ENCODE data around the gene NEDD4L.
A peak's percentile ranks its signal among the peaks of the same experiment; 100 is the strongest.

NEDD4L gene

DNA sequence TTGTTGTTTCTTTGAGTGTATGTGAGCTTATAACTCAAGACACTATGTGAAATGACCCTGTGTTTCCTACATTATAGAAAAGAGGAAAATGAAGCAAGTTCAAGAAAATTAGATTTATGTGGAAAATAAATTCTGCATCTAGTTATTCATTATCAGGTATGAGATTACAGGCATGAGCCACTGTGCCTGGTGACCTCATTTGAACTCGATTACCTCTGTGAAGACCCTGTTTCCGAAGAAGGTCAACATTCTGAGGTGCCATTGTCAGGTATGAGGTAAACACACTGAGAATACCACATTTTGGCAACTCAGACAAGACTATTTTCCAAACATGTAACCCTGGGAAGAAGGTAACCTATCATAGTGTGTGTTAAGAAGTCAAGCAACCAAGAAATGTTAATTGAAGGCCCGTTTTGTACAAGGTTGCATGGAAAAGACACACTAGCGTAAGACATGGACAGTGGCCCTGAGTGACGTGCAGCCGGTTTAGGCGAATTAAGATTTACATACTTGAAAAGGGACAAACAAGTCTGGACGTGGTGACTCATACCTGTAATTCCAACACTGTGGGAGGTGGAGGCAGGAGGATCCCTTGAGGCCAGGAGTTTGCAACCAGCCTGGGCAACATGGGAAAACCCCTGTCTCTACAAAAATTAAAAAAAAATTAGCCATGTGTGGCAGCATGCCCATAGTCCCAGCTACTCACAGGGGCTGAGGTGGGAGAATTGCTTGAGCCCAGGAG is 186.6 kb downstream of the NEDD4L start:
- Histone ChIP-seq H3K4me2 (ENCODE audit: low read length) (no peak overlapping the region), H3K9ac (ENCODE audit: low read length) (no peak overlapping the region), H3K36me3 (ENCODE audit: control insufficient read depth in 1 of 2, insufficient read depth in 2 of 2, low read length in 2 of 2) (no peaks in the 10 kb centered on the region), H3K79me2 (ENCODE audit: control insufficient read depth, insufficient read depth, low read length, poor library complexity) (peaks cover 4% of the 10 kb centered on the region), H3K18ac (ENCODE audit: low read length) (no peak overlapping the region), H2BK5ac (ENCODE audit: low read depth, low read length, poor library complexity) (no peak overlapping the region), H3K9me3 (ENCODE audit: insufficient read depth, low read depth, low read length) (no peaks in the 10 kb centered on the region), H3K4ac (ENCODE audit: low read depth, low read length) (no peak overlapping the region), H4K91ac (ENCODE audit: low read depth, low read length) (no peak overlapping the region), H3K23ac (ENCODE audit: low read length) (no peak overlapping the region), H3K27ac (ENCODE audit: low read depth, low read length) (peak overlapping the region; percentile 32), H2AK5ac (ENCODE audit: low read length) (no peak overlapping the region), H3K4me3 (ENCODE audit: low read depth, low read length) (no peak overlapping the region), H4K8ac (ENCODE audit: low read depth, low read length) (no peak overlapping the region), H2AFZ (ENCODE audit: insufficient read depth, low read length, poor library complexity) (no peak overlapping the region), H3K27me3 (ENCODE audit: insufficient read depth, low read length) (no peaks in the 10 kb centered on the region), H3K14ac (ENCODE audit: low read length) (no peak overlapping the region), H3K4me1 (ENCODE audit: control insufficient read depth in 1 of 2, insufficient read depth in 2 of 2, low read length in 2 of 2) (peaks cover 17 to 23% of the 10 kb centered on the region in 2 experiments), H3K79me1 (ENCODE audit: low read length) (peaks cover 4% of the 10 kb centered on the region), H4K12ac (ENCODE audit: low read depth, low read length) (no peak overlapping the region), H2BK12ac (ENCODE audit: low read length) (no peak overlapping the region), H2BK120ac (ENCODE audit: insufficient read depth, low read length, poor library complexity) (no peak overlapping the region)
- no CpG with 5 or more reads among the region's 8 CpGs for WGBS (ENCODE audit: extremely low coverage, insufficient coverage, insufficient read length)
- DNase-seq: peak; percentile 95

DNA sequence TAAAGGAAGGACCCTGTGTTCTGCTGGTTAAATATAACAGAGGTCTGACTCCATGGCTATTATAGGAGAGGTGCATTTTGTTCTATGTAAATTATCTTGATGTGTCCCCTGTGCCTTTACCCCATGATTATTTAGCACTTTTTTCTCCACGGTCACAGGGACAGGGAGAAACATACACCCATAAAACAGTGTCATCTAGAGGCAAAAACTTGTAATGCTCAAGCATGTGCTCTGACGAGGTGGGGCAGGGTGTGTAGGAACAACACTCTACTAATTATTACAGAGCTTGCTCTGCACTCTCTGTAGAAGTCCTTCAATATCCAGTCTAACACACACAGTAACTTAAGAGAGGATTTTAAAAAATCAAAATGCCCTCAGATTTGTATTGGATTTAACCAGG is 187.9 kb downstream of the NEDD4L start:
- H3K18ac ChIP-seq (ENCODE audit: low read length): no peak overlapping the region
- peak; percentile 17 to 57 for DNase-seq
- H2AK5ac ChIP-seq (ENCODE audit: low read length): no peak overlapping the region
- H3K36me3 ChIP-seq (ENCODE audit: control insufficient read depth in 1 of 2, insufficient read depth in 2 of 2, low read length in 2 of 2): no peaks in the 10 kb centered on the region
- no peak overlapping the region for H3K23ac ChIP-seq (ENCODE audit: low read length)
- H4K91ac ChIP-seq (ENCODE audit: low read depth, low read length): no peak overlapping the region
- peaks cover 4% of the 10 kb centered on the region for H3K79me2 ChIP-seq (ENCODE audit: control insufficient read depth, insufficient read depth, low read length, poor library complexity)
- peaks cover 4% of the 10 kb centered on the region for H3K79me1 ChIP-seq (ENCODE audit: low read length)
- H3K14ac ChIP-seq (ENCODE audit: low read length): no peak overlapping the region
- H2AFZ ChIP-seq (ENCODE audit: insufficient read depth, low read length, poor library complexity): no peak overlapping the region
- no peak overlapping the region for H3K4me3 ChIP-seq (ENCODE audit: low read depth, low read length)
- no peak overlapping the region for H4K12ac ChIP-seq (ENCODE audit: low read depth, low read length)
- no CpG with 5 or more reads among the region's 2 CpGs for WGBS (ENCODE audit: extremely low coverage, insufficient coverage, insufficient read length)
- no peaks in the 10 kb centered on the region for H3K27me3 ChIP-seq (ENCODE audit: insufficient read depth, low read length)
- peaks cover 19 to 23% of the 10 kb centered on the region in 2 experiments for H3K4me1 ChIP-seq (ENCODE audit: control insufficient read depth in 1 of 2, insufficient read depth in 2 of 2, low read length in 2 of 2)
- H2BK12ac ChIP-seq (ENCODE audit: low read length): no peak overlapping the region
- H2BK120ac ChIP-seq (ENCODE audit: insufficient read depth, low read length, poor library complexity): peak overlapping the region; percentile 63
- no peak overlapping the region for H3K4me2 ChIP-seq (ENCODE audit: low read length)
- no peak overlapping the region for H4K8ac ChIP-seq (ENCODE audit: low read depth, low read length)
- H2BK5ac ChIP-seq (ENCODE audit: low read depth, low read length, poor library complexity): no peak overlapping the region
- no peak overlapping the region for H3K27ac ChIP-seq (ENCODE audit: low read depth, low read length)
- H3K9me3 ChIP-seq (ENCODE audit: insufficient read depth, low read depth, low read length): no peaks in the 10 kb centered on the region
- H3K9ac ChIP-seq (ENCODE audit: low read length): no peak overlapping the region
- peak overlapping the region; percentile 14 for H3K4ac ChIP-seq (ENCODE audit: low read depth, low read length)

DNA sequence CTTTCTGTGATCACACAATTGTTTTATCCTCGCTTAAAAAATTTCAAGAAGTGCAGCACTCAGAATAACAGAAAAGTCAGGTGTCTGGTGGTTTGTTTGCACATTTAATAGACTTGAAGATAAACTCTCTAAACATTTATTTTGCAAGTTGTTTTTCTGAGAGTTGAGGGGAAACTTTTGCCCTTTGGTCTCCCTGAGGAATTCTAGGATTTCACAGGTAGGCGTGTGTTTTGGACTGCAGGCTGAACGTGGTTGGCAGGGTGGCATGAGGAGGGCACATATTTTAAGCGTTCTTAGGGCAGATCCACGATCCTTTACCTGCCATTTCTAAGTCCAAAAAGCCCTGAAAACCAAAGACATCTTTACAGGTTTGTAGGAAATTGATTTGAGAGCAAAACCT is 188.6 kb downstream of the NEDD4L start:
- Histone ChIP-seq H2BK120ac (ENCODE audit: insufficient read depth, low read length, poor library complexity) (no peak overlapping the region), H3K79me2 (ENCODE audit: control insufficient read depth, insufficient read depth, low read length, poor library complexity) (peaks cover 4% of the 10 kb centered on the region), H2BK12ac (ENCODE audit: low read length) (no peak overlapping the region), H3K4me3 (ENCODE audit: low read depth, low read length) (no peak overlapping the region), H4K8ac (ENCODE audit: low read depth, low read length) (no peak overlapping the region), H3K18ac (ENCODE audit: low read length) (no peak overlapping the region), H3K36me3 (ENCODE audit: control insufficient read depth in 1 of 2, insufficient read depth in 2 of 2, low read length in 2 of 2) (no peaks in the 10 kb centered on the region), H2BK5ac (ENCODE audit: low read depth, low read length, poor library complexity) (no peak overlapping the region), H3K27ac (ENCODE audit: low read depth, low read length) (no peak overlapping the region), H2AK5ac (ENCODE audit: low read length) (no peak overlapping the region), H3K4ac (ENCODE audit: low read depth, low read length) (no peak overlapping the region), H2AFZ (ENCODE audit: insufficient read depth, low read length, poor library complexity) (no peak overlapping the region), H3K9me3 (ENCODE audit: insufficient read depth, low read depth, low read length) (no peaks in the 10 kb centered on the region), H4K91ac (ENCODE audit: low read depth, low read length) (no peak overlapping the region), H3K4me2 (ENCODE audit: low read length) (no peak overlapping the region), H3K4me1 (ENCODE audit: control insufficient read depth in 1 of 2, insufficient read depth in 2 of 2, low read length in 2 of 2) (peaks cover 14 to 18% of the 10 kb centered on the region in 2 experiments), H3K79me1 (ENCODE audit: low read length) (peaks cover 4% of the 10 kb centered on the region), H3K27me3 (ENCODE audit: insufficient read depth, low read length) (no peaks in the 10 kb centered on the region), H3K14ac (ENCODE audit: low read length) (no peak overlapping the region), H4K12ac (ENCODE audit: low read depth, low read length) (no peak overlapping the region), H3K9ac (ENCODE audit: low read length) (no peak overlapping the region), H3K23ac (ENCODE audit: low read length) (no peak overlapping the region)
- DNase-seq: no peak
- WGBS (ENCODE audit: extremely low coverage, insufficient coverage, insufficient read length): no CpG with 5 or more reads among the region's 5 CpGs

DNA sequence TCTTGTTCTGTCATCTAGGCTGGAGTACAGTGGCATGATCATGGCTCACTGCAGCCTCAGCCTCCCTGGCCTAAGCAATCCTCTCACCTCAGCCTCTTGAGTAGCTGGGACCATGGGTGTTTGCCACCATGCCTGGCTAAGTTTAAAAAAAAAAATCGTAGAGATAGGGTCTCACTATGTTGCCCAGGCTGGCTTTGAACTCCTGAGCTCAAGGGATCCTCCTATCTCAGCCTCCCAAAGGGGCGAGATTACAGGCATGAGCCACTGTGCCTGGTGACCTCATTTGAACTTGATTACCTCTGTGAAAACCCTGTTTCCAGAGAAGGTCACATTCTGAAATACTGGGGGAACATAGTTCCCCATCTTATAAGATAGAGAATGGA is 190.3 kb downstream of the NEDD4L start:
- Histone ChIP-seq H3K27me3 (ENCODE audit: insufficient read depth, low read length) (no peaks in the 10 kb centered on the region), H3K79me2 (ENCODE audit: control insufficient read depth, insufficient read depth, low read length, poor library complexity) (peaks cover 4% of the 10 kb centered on the region), H3K4me2 (ENCODE audit: low read length) (no peak overlapping the region), H3K27ac (ENCODE audit: low read depth, low read length) (no peak overlapping the region), H3K4ac (ENCODE audit: low read depth, low read length) (no peak overlapping the region), H2BK5ac (ENCODE audit: low read depth, low read length, poor library complexity) (no peak overlapping the region), H2AFZ (ENCODE audit: insufficient read depth, low read length, poor library complexity) (no peak overlapping the region), H4K91ac (ENCODE audit: low read depth, low read length) (no peak overlapping the region), H3K9me3 (ENCODE audit: insufficient read depth, low read depth, low read length) (no peaks in the 10 kb centered on the region), H3K23ac (ENCODE audit: low read length) (no peak overlapping the region), H2BK120ac (ENCODE audit: insufficient read depth, low read length, poor library complexity) (no peak overlapping the region), H3K14ac (ENCODE audit: low read length) (no peak overlapping the region), H3K4me3 (ENCODE audit: low read depth, low read length) (no peak overlapping the region), H4K8ac (ENCODE audit: low read depth, low read length) (no peak overlapping the region), H2AK5ac (ENCODE audit: low read length) (no peak overlapping the region), H3K4me1 (ENCODE audit: control insufficient read depth in 1 of 2, insufficient read depth in 2 of 2, low read length in 2 of 2) (peaks cover 14 to 18% of the 10 kb centered on the region in 2 experiments), H4K12ac (ENCODE audit: low read depth, low read length) (no peak overlapping the region), H3K9ac (ENCODE audit: low read length) (no peak overlapping the region), H2BK12ac (ENCODE audit: low read length) (no peak overlapping the region), H3K18ac (ENCODE audit: low read length) (no peak overlapping the region), H3K36me3 (ENCODE audit: control insufficient read depth in 1 of 2, insufficient read depth in 2 of 2, low read length in 2 of 2) (no peaks in the 10 kb centered on the region), H3K79me1 (ENCODE audit: low read length) (peaks cover 4% of the 10 kb centered on the region)
- DNase-seq: no peak
- no CpG with 5 or more reads among the region's 2 CpGs for WGBS (ENCODE audit: extremely low coverage, insufficient coverage, insufficient read length)

All from trophoblast cell (in vitro differentiated cells and primary cell).